DMS53 treated with DMSO at 0.1 percent for 48 hours (cell line): Measurements from ENCODE around the gene FAIM.
"Not testable (repeated sequence)": the region's sequence is repeated elsewhere in the genome, so short reads cannot be mapped to it uniquely, and the experiment has no call there.

Experiments used
- DNase-seq: peaks from one replicate; lab custom pipeline; 2025; ENCODE audit not compliant: unreplicated experiment; lab: John Stamatoyannopoulos, UW

Gene FAIM, protein sequence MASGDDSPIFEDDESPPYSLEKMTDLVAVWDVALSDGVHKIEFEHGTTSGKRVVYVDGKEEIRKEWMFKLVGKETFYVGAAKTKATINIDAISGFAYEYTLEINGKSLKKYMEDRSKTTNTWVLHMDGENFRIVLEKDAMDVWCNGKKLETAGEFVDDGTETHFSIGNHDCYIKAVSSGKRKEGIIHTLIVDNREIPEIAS

DNA sequence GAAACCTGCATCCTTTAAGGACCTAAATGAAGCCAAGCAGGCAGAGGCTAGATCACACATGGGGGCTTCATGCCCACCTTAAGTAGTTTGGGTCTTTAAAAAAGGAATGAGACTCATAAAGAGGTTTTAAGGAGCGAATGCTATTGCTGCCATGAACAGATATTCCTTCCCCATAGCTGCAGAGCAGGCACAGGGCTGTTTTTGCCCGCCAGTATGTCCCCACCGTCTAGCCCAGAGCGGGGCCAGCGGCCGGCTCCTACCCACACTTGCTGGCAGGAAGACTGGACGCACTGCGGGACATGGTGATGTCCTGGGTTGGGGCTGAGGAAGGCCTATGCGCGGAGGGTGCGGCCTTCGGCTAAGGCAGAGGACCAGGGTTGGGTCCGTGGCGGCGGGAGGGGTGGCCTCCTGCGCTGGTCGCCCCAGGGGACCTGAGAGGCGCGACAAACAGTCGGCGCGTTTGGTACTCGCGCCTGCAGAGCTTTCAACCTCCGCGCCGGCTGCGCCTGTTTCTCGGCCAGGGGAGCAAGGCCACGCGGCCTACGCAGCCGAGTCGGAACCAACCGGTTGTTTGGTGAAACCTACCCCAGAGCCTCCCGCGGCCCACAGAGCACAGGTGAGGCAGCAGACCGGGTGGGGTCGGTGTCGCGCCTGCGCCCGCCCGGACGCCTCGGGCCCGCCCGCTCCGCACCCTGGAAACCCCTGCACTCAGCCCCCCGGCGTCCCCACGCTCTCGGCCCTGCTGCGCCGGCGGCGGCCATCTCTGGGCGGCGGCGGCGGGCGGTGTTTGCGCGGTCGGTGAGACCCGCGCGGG is at the start of gene FAIM:
Gene FAIM (plus strand): TSS at position 450 of the 814 bp plus-strand sequence. CDS start 10,956 bp downstream, outside the sequence.
- peak; percentile 16 for DNase-seq

DNA sequence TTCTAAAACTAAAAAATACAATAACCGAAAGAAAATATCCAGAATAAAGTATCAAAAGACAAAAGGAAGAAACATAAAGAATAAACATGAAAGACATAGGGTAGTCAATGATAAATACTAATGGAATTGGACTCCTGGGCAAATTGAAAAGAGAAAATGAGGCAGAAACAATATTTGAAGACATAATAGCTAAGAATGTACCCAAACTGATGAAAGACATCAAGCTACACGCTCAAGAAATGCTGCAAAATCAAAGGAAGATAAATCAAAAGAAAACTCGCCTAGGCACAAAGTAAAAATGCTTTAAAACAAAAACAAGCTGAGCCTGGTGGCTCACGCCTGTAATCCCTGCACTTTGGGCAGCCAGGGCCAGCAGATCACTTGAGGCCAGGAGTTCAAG is 49.4 kb upstream of the FAIM start:
- DNase-seq: no peak

GRCh38 chr3:138560501-138560900 is 48.1 kb upstream of the FAIM start:
- DNase-seq: no peak

DNA sequence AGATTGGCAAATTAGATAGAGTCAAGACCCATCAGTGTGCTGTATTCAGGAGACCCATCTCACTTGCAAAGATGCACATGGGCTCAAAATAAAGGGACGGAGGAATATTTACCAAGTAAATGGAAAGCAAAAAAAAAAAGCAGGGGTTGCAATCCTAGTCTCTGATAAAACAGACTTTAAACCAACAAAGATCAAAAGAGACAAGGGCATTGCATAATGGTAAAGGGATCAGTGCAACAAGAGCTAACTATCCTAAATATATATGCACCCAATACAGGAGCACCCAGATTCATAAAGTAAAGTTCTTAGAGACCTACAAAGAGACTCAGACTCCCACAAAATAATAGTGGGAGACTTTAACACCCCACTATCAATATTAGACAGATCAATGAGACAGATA is 45.7 kb upstream of the FAIM start:
- DNase-seq: not testable (repeated sequence)

- DNase-seq: not testable (repeated sequence)
These were observed 42.3 kb upstream of the FAIM start for GRCh38 chr3:138566293-138566692.

- DNase-seq: no peak
These were observed 41.2 kb upstream of the FAIM start for GRCh38 chr3:138567403-138567802.

GRCh38 chr3:138569090-138569489 is 39.5 kb upstream of the FAIM start:
- DNase-seq: no peak

- not testable (repeated sequence) for DNase-seq
These were observed 38.9 kb upstream of the FAIM start for GRCh38 chr3:138569624-138570023.

- no peak for DNase-seq
These were observed 35.4 kb upstream of the FAIM start for GRCh38 chr3:138573138-138573537.

- DNase-seq: no peak
These were observed 30.4 kb upstream of the FAIM start for GRCh38 chr3:138578141-138578540.

DNA sequence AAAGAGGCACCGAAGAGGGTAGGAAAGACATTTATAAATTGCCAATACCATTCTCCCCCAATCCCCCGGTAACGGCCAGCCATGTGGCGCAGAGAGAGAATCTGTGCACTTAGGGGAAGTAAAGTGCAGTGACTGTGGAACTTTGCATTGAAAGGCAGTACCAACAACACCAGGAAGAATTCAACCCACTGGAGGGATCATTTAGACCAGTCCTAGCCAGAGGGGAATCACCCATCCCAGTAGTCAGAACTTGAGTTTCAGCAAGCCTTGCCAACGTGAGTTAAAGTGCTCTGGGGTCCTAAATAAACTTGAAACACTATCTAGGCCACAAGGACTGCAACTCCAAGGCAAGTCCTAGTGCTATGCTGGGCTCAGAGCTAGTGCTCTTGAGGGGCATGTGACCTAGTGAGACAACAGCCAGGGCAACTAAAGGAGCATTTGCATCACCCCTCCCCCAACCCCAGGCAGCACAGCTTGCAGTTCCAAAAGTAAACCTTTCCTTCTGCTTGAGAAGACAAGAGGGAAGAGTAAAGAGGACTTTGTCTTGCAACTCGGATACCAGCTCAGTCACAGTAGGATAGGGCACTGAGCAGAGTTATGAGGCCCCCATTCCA is 29.5 kb upstream of the FAIM start:
- DNase-seq: no peak

- no peak for DNase-seq
These were observed 21.2 kb upstream of the FAIM start for GRCh38 chr3:138587374-138587773.

DNA sequence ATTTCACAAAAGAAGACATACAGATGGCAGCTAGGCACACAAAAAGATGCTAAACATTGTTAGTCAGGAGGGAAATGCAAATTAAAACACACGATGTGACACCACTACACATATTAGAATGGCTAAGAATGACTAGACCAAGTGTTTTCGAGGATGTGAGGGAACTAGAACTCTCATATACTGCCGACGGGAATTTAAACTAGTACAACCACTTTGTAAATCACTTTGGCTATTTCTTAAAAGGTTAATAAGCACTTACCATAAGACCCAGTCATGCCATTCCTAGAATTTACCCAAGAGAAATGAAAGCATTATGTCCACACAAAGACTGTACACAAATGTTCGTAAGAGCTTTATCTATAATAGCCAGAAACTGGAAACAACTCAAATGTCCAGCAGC is 20.1 kb upstream of the FAIM start:
- DNase-seq: no peak

DNA sequence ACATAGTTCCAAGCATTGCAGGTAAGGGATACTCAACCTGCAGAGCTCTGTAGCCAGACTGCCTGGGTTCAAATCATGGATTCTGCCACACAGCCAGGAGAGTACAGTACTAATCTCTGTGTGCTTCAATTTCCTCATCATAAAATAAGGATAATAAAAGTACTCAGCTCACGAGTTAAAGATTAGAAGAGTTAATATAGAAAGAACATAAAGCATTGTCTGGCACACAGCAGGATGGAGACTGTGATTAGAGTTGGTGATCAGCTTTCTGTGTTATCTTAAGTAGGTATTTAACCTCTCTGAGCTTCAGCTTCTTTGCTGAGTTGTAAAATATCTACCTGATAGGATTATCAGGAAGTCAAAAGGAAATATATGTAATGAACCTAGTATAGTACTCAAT is 17.2 kb upstream of the FAIM start:
- no peak for DNase-seq

DNA sequence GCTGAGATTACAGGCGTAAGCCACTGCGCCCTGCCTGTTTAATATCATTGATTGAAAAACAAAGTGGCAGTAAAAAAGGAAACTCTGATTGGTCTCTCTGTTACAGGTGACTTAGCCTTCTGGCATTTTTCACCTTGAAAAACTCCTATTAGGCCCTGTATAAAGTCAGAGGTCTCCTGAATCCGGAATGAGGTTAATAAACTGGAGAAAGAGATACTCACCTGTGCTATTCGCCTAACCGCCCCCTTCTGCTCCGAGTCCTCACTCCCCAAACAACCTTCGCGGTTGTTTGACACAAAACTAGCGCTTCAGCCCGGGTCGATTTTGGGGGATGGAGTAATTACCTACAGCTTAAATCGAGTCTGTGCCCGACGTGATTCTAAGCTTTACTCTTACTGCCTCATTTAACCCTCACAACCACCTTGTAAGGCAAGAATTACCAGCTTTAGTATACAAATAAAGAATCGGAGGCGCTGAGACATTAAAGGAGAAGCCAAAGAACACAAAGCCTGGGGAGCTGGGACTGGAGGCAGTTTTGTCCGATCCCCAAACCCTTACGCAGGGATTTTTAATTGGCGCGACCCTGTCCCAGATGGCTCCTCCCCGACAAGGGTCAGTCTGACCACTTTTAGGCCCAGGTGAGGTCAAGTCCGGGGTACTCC is 15.0 kb upstream of the FAIM start:
- no peak for DNase-seq

- no peak for DNase-seq
These were observed 14.2 kb upstream of the FAIM start, which contains the start of gene CEP70 for GRCh38 chr3:138594150-138594934. Gene CEP70 (minus strand): TSS chr3:138594260. CDS start chr3:138572927, 21,333 bp downstream.

- no peak for DNase-seq
These were observed 13.5 kb upstream of the FAIM start for GRCh38 chr3:138594935-138595610.

DNA sequence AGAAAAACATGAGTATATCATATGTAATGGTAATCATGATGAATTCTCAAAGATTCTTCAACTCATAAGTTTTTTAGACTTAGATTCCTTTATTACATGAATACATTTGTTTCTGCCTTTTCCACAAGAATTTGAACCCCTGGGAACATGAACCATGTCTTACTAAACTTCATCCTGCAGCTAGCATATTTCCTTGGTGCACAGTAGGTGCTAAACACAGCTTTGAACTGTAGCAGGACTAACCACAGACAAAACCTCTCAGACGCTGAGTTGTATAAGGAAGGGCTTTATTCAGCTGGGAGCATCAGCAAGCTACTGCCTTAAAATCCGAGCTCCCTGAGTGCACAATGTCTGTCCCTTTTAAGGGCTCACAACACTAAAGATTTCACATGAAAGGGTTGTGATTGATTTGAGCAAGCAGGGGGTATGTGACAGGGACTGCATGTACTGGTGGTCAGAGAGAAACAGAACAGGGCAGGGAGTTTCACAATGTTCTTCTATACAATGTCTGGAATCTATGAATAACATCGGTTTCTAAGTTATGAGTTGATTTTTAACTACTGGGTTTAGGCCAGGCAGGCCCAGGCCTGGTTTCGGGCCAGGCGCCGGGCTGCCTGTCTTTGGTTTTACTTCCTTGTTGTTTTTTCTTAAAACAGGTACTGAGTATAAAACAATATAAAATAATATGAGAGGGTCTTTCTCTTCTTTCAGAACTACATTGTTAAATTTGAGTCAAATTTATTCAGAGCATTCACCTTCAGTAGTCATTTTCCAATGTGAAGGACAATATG is 11.2 kb upstream of the FAIM start:
- DNase-seq: not testable (repeated sequence)

- no peak for DNase-seq
These were observed 10.0 kb upstream of the FAIM start for GRCh38 chr3:138598534-138598933.
